Stimulated activated CD8-positive, alpha-beta memory T cell treated with anti-CD3 and anti-CD28 coated beads, Interleukin-12 subunit alpha, Interleukin-12 subunit beta, amount 100 ng/mL, for 4 hours (primary cell): ENCODE results near the gene B3GLCT.

Source experiments
- DNase-seq: peaks from one replicate; pipeline ENCODE4 v3.0.0-alpha.2; 2020; ENCODE audit warnings: low read depth

Gene B3GLCT

DNA sequence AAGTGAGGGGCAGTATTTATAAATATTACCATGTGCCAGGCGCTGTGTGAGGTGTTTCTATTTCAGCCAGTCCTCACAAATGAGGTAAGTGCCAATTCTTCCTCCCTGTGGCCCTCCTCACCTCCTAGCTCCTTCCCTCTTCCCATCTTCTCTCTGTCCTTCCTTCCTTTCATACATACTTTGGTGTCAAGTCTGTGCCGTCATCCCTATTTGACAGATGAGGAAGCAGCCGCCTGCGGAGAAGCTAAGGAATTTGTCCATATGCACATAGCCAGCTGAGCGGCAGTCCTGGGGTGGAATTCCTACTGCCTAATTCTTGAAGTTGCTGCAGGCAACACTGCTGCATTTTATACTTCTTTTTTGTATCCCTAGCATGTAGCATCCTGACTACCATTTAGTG is 150.8 kb downstream of the B3GLCT start:
- DNase-seq, result no peak

DNA sequence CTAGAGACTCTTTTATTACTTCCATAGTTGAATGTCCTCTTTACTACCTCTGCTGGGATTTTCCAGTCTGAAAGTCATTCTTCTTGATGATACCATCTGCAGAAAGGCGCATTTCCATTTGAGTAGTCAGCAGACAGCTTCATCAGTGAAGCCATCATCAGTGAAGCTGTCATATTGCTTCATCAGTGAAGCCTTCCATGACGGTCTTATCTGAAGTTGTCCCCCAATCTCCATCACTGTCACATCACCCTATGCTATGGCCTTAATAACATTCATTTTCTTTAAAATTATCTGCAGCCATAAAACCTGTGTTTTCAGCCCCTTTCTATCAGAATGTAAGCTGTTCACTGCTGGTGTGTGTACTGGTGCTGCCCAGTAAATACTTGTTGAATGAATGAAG is 151.6 kb downstream of the B3GLCT start:
- DNase-seq, result no peak

DNA sequence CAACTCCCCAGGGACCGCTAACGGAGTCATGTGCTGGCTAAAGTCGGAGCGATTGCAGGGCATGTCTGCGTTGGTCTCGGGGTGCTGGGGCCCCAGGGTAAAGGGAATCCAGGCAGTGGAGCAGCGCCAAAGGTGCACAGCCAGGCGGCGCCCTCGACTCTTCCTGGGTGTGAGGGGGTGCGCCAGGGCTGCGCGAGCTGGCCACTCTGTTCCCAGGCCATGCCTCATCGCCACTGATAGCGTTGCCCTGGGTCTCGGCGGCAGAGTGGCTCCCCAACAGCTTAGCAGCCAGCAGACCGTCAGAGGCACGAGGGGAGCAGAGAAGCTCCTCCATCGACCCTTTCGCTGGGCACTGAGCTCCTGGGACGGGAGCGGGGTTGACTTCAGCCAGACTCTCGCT is 152.7 kb downstream of the B3GLCT start:
- no peak for DNase-seq

DNA sequence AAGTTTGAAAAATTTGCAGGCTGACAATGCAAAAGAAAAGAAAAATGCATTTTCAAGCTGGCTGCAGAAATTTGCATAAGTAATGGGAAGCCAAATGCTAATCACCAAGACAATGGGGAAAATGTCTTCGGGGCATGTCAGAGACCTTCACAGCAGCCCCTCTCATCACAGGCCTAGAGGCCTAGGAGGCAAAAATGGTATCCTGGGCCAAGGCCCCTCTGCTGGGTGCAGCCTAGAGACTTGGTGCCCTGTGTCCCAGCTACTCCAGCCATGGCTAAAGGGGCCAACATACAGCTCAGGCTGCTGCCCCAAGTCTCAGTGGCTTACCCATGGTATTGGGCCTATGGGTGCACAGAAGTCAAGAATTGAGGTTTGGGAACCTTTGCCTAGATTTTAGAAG is 155.2 kb downstream of the B3GLCT start:
- DNase-seq, result no peak

DNA sequence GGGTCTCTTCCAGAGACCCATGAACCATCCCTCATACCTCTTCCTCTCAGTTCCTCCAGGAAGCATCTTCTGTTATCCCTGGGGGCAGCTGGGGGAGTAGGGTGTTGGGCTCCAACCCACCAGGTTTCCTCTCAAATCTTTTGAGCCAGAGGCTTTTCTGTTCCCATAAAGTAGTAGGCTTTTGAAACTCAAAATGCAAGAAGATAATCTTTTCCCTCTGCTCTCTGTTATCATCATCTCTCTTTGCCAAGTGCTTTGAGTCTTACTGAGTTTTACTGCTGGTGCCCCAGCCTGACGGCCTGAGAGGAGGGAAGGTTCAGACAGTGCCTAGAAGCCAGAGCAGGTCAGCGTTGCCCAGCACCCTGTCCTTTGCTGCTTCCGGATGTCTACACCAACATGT is 157.2 kb downstream of the B3GLCT start:
- DNase-seq, result no peak

DNA sequence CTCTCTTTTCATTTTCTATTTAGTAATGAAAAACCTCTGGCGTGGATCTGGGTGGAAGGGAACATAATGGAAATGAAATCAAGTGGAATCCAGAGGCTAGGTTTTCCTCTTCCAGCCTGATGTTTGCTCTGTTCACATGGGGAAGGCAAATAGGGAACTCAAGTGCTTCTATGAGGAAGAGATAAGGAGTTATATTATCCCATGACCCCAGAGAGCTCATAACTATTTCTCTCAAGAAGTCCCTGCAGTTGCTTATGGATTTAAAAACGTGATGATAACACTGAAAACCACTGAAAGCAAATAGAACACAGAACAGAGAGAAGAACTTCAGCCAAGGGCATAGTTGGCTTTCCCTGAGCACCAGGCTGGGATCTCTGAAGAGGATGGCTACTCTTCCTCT is 157.8 kb downstream of the B3GLCT start:
- no peak for DNase-seq

DNA sequence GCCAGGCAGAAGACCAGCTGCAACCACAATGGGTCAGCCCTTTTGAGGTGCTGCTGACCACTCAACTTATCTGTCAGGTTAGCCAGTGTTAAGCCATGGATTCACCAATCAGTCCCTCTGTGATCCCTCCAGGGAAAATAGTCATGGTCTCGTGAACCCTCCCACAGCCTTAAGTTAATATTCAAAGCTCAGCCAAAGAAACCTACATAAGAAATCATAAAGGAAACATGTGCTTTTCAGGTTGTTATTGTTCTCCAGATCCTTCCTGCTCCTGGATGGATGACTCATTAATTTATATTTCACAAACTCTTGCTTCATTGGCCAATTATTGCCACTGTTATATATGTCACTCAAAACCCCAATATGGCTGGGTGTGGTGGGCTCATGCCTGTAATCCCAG is 161.9 kb downstream of the B3GLCT start:
- DNase-seq, result no peak

DNA sequence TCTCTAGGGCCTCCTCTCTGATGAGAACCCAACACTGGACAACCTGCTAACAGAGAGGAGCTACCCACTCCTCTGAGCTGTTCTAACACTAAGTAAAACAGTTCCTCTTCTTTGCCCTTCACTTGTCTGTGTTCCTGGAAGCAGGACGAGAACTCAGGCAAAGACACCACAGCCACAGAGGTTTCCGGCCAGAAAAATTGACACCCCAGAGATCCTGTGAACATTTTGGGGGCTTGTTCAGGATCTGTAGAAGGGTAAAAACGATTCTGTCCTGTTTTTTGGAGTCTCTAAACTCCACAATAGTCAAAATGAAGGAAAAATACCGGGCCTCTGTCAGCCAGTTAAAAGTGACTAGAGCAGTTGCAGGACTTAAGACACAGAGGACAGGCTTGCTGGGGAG is 165.9 kb downstream of the B3GLCT start:
- DNase-seq, result no peak

DNA sequence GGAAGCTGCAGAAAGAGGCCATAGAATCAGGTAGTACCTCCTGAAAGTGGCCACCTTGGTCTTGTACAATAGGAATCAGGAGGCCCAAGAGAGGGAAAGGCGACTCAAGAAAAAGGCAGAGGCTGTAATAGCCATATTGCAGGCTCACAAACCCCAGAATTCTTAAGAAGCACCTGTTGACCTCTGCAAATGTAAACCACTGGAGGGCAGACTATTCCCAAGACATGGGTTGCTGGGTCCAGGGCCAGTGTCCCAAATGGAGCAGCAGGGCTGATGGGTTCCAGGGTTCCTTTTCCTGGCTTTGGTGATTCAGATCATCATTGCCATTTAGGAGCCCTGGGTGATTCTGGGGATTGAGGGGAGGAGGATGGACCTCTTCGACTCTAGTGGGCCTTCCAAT is 167.6 kb downstream of the B3GLCT start:
- no peak for DNase-seq

DNA sequence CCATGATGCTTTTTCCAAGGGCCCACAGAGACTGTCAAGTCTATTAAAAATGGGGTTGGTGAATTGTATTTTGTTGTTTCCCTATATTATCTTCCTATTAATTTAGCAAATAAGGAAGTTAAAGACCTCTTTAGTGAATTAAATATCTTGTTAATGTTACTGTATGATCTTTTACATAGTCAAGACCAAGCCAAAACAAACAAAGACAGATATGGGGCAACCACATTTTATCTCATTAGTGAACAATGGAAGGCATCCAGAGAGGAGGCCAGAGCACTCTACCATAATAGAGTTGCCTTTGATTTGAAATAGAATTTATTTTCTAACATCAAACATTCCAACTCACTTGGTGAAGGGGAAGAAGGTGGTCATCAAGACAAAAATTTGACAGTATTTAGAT is 169.4 kb downstream of the B3GLCT start:
- DNase-seq, result no peak

DNA sequence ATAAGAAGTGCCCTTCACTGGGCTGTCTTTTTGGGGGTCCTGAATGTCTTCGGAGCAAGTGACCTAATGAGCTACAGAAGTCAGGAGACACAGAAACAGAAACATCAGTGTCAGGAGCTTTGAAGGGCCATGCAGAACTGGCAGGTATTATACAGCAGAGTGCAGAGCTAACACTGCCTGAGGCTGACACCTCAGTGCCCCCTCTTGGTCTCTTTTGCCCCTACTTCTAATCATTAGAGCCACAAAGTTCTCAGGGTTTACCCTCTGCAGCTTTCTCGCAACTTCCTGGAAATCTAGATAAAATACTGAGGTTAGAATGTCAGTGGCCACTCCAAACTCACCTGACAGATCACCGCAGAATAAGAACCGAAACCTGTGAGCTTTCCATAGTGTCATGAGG is 172.7 kb downstream of the B3GLCT start:
- no peak for DNase-seq

DNA sequence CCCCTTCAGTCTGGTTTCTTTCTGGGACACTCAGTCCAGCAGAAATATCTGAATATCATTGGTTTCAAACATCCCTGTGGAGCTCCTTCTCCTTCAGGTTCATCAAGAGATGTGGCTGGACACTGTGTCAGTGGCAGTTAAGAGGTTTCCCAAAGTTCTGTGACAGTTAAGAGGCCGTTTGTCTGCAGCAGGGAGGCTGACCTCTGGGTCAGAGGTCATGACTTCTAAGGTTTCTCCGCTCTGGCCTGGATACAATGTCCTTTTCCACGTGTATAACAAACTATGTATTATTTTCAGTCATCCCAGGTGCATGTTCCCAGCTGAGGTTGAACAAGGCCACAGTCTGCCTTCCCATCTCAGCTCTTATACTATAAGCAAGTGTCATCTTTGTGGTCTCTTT is 174.9 kb downstream of the B3GLCT start:
- no peak for DNase-seq

DNA sequence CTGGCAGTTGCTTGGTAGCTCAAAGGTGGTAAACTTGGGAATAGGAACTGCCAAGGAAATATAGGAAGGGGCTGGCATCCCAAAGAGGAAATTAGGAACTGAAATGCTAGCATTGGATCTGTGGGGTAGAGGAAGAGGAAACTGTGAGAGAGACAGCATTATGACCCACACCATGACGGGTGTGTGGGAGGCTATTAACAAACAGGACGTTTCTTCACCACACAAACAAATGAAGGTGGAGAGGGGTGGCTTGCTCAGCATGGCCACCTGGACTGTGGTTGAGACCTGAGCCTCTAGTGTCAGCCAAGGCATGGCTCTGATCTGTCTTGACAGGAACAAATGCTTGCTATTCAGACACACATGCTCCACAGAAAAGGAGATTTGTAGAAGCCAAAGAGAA is 178.2 kb downstream of the B3GLCT start:
- DNase-seq, result no peak

DNA sequence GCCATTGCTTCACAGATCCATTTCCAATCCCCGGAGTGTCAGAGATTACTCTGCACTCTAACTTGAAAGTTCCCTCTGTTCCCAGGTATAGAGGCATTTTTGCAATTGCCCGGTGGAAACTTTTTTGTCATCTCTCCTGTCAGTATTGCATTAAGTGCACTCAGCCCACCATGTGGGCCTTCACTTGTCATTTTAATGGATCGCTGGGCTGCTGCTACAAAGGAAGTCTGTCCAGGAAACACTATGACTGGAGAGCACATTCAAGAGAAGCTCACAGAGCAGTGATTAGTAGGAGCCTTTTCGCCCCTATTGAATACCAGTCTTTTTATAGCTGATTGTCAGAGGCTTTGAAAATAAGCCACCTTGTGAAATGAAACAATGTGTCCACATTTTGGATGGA is 180.9 kb downstream of the B3GLCT start:
- no peak for DNase-seq
